Immature natural killer cell (primary cell): ENCODE measurements around the gene DUOXA1. TPM values are rescaled to one million over a fixed set of nuclear protein-coding genes. Genes with fewer than 3 reads are reported as not detected.
A peak's percentile ranks its signal among the peaks of the same experiment; 100 is the strongest.

Experiments used
- DNase-seq, 3 donors: peaks; one replicate each; pipeline ENCODE4 v3.0.0; 2022; ENCODE audit warnings: mixed read lengths in 1 of 3
- H3K27ac Mint-ChIP-seq, 6 donors: one replicate each; pipeline ENCODE4 v1.8.0; 2020; ENCODE audit warnings: mixed read lengths in 6 of 6, mild to moderate bottlenecking in 5 of 6, inconsistent platforms in 4 of 6, moderate library complexity in 3 of 6
- H3K27me3 Mint-ChIP-seq, 3 donors: one replicate each; pipeline ENCODE4 v1.8.0; 2020 to 2021; ENCODE audit warnings: low read depth in 3 of 3, mild to moderate bottlenecking in 3 of 3, mixed read lengths in 3 of 3, moderate library complexity in 3 of 3, inconsistent platforms in 1 of 3
- H3K36me3 Mint-ChIP-seq, 3 donors: one replicate each; pipeline ENCODE4 v1.8.0; 2020; ENCODE audit warnings: mixed read lengths in 3 of 3, inconsistent platforms in 2 of 3, mild to moderate bottlenecking in 2 of 3
- H3K4me1 Mint-ChIP-seq, 2 donors: one replicate each; pipeline ENCODE4 v1.8.0; 2020; ENCODE audit warnings: inconsistent platforms in 2 of 2, mild to moderate bottlenecking in 2 of 2, mixed read lengths in 2 of 2, moderate library complexity in 1 of 2
- H3K4me3 Mint-ChIP-seq, 5 donors: one replicate each; pipeline ENCODE4 v1.8.0; 2020; ENCODE audit warnings: mild to moderate bottlenecking in 5 of 5, mixed read lengths in 5 of 5, inconsistent platforms in 3 of 5, moderate library complexity in 3 of 5
- H3K9me3 Mint-ChIP-seq, 6 donors: one replicate each; pipeline ENCODE4 v1.8.0; 2020; ENCODE audit warnings: mild to moderate bottlenecking in 6 of 6, mixed read lengths in 6 of 6, inconsistent platforms in 4 of 6, moderate library complexity in 3 of 6
- polyA plus RNA-seq, 3 donors: library from polyadenylated mRNA; unstranded; fragments of 300-500 nt; fragmentation: Illumina TruSeq; gene quantifications; one replicate each; pipeline ENCODE4 v1.2.3, GENCODE V29; 2021

DUOXA1 gene
- polyA plus RNA-seq, 3 donors from 2014 or later, result not detected

DNA sequence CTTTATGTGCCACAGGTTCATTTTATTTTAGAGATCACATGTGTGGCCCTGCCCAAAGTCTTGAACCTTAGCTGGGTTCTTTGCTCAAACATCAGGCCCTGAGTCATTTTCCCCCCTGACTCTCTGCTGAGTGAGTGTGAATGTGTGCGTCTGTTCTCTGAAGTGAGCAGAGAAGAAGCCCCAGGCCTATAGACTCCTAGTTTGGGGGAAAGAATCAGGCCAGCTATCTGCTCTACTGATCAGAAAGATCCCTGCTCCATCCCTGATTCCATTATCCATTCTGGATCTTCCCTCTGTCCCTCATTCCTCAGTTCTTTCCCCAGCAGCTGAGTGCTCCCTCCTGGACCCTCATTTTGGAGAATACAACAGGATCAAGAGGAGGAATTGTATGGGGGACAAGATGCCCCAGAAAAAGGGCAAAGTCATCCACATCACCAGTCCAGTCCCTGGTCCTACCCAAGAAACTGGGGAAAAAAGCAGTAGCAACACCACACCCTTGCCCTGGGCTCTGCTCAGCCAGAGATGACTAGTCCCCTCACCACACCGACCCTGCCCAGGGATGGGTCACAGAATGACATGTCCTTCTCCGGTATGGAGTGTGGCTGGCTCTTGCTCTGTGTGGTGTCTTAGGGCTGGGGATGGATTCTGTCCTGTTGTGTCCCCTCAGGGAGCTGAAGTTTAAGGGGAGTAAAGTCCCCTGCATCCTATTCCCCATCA, 3.3 kb upstream of the DUOXA1 start:
- H3K27me3 Mint-ChIP-seq, result peaks cover 16 to 32% (median 29%) of the 10 kb centered on the region in 3 donors
- H3K36me3 Mint-ChIP-seq, result no peaks in the 10 kb centered on the region
- no peaks in the 10 kb centered on the region for H3K9me3 Mint-ChIP-seq
- DNase-seq, result no peak
- no peak overlapping the region for H3K27ac Mint-ChIP-seq
- no peak overlapping the region for H3K4me3 Mint-ChIP-seq
- H3K4me1 Mint-ChIP-seq, result peaks cover 8 to 13% of the 10 kb centered on the region in 2 donors

DNA sequence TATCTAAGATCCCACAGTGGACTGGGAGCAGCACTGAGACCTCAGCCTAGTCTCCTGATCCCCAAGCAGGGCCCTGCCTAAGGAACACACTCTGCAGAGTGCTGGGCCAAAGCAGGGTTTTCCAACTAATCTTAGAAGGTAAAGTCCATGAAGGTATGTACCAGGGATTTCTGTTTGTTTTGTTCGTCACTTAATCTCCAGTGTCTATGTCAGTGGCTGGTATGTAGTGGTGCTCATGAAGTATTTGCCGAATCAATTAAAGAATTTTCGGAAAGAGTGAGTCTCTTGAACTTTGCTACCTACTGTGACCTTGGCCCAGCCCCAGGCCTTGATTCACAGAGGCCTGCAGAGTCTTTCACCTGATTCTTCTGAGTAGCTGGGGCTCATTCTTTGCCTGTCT, 1.8 kb upstream of the DUOXA1 start:
- DNase-seq, result no peak
- Mint-ChIP-seq H3K27me3 (peaks cover 19 to 38% (median 32%) of the 10 kb centered on the region in 3 donors), H3K9me3 (no peaks in the 10 kb centered on the region), H3K36me3 (no peaks in the 10 kb centered on the region), H3K4me3 (no peak overlapping the region), H3K27ac (no peak overlapping the region), H3K4me1 (peaks cover 8 to 12% of the 10 kb centered on the region in 2 donors)

DNA sequence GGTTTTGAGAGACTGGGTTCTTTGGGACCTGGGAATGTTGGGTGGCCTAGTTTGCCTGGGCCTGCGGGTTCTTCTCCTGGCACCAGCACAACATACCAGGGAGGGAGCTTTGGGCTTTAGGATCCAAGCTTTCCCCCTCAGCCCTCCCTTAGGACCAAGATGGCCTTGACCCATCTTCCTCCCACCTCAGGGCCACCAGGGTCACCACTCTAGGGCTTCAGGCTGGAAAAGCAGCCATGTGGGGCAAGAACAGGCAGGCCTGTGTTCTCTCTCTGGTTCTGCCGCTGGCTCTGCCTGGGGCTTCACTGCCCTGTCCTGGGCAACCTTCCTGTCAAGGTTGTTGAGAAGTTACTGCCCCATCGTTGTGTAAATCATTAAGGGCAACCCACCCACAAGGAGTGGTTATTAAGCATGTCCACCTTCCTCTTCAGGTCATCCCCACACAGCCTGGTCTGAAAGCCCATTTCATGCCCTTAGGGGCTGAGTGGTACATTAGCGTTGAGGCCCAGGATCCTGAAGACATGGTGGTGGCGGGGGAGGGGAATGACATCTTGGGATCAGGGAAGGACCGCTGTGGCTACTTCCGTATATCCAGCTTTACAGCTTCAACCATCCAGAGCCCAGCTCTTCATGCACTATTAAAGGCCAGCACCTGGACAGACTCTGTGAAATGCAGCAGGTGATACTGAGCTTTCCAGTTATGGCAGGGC, 767 bp upstream of the DUOXA1 start:
- no peaks in the 10 kb centered on the region for H3K9me3 Mint-ChIP-seq
- DNase-seq, result no peak
- no peaks in the 10 kb centered on the region for H3K36me3 Mint-ChIP-seq
- no peak overlapping the region for H3K4me3 Mint-ChIP-seq
- H3K27me3 Mint-ChIP-seq, result peaks cover 18 to 36% (median 26%) of the 10 kb centered on the region in 3 donors
- peaks cover 7 to 8% of the 10 kb centered on the region in 2 donors for H3K4me1 Mint-ChIP-seq
- no peak overlapping the region for H3K27ac Mint-ChIP-seq

DNA sequence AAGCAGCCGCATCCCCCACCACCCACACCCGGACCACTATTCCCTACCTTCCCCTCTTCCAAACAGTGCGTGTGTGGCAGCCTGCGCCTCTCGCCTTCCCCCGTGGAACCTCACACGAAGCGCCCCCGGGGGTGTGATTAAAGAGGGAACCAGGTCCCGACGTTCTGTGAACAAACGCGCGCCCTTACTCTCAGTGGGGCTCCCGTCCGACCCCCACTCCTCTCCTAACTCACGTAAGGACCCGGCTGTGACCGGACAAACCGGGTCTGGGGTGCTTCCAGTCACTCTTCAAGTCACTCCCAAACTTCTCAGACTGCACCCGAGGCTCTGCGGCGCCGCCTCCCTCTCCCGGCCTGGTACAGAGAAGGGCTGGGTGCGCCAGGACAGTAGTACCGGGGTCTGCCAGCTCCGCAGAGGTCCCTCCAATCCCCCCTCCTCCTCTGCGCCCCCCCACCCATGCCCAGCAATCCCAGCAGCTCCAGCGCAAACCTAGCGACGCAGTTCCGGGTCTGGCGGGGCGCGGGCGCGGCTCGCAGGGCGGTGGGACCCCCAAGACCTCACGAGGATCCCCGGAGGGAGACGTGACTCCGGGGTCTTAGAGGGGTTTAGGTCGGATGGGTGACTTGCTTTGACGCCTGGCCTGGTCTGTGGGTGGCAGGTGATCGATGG, 574 bp downstream of the DUOXA1 start:
- Mint-ChIP-seq H3K27ac (no peak overlapping the region), H3K4me1 (no peaks in the 10 kb centered on the region), H3K27me3 (peaks cover 21 to 34% (median 22%) of the 10 kb centered on the region in 3 donors), H3K36me3 (no peaks in the 10 kb centered on the region), H3K9me3 (no peaks in the 10 kb centered on the region), H3K4me3 (no peak overlapping the region)
- DNase-seq, result no peak

DNA sequence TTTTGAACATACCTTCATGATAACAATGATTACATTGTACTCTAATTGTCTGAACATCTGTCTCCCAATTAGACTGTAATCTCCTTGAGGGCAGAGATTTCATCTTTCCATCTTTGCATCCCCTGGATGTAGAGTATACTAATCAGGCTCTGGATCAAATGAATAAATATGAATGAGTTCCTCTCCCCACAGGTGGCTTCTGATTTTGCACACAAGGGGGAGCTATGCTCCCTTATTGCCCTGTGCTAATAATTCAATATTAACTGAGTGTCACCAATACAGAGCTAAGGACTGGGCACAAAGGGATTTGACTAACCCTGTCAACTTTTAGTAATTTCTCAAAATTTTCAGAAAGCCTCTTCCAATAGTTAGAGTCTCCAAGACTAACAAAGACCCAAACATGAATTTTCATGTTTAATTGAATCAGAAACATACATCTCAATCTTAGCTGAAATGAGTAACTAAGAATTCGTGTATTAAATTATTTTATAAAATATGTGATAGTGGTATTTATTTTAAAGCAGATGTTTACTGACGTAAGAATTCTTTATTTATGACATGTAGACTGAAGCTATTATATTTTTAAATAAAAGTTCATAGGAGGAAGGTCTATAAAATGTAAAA, 3.0 kb downstream of the DUOXA1 start:
- DNase-seq, result peak; percentile 33 to 40 (median 38)

DNA sequence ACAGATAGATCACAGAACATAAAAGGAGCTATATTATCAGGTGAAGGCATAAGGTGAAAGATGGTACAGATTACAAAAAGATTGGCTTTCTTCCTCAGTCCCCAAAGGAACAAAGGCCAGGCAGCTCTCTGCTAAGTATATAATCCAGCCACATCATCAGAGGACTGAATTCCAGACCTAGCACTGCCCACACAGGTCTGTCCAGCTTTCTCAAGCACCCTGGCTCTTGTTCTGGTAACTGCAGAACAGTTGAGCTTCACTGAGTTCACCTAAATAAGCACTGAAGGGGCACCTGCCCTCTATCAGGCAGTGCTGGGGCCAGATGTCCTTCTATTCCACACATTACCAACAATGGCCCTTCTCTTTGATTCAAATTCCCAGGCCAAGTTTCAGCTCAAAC, 6.3 kb downstream of the DUOXA1 start:
- DNase-seq, result no peak
- Mint-ChIP-seq H3K27me3 (peaks cover 9 to 23% (median 14%) of the 10 kb centered on the region in 3 donors), H3K36me3 (no peaks in the 10 kb centered on the region), H3K4me3 (no peak overlapping the region), H3K27ac (no peak overlapping the region), H3K4me1 (no peaks in the 10 kb centered on the region), H3K9me3 (no peaks in the 10 kb centered on the region)

More for the DNA sequence above, 3.0 kb downstream of the DUOXA1 start:
- no peak overlapping the region for H3K4me3 Mint-ChIP-seq
- no peaks in the 10 kb centered on the region for H3K4me1 Mint-ChIP-seq
- peaks cover 14 to 24% (median 18%) of the 10 kb centered on the region in 3 donors for H3K27me3 Mint-ChIP-seq
- no peaks in the 10 kb centered on the region for H3K9me3 Mint-ChIP-seq
- H3K36me3 Mint-ChIP-seq, result no peaks in the 10 kb centered on the region
- no peak overlapping the region for H3K27ac Mint-ChIP-seq

DNA sequence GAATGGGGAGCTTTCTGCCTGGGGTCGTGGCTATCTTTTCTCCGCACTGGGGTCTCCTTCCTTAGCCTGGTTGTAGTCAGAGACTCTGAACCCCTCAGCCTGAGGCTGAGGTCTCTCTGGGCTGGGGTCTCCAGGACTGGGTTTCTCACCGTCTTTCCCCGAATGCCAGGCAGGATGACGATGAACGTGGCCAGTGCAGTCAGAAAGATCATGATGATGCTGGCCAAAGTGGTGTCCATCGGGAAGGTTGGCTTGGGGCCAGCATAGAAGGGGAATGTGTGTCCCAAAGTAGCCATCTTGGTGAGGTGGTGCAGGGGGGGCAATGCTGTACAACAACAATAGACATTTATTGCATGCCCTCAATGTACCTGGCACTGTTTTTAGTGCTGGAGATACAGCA, 7.0 kb downstream of the DUOXA1 start:
- no peak for DNase-seq
- peaks cover 5 to 6% of the 10 kb centered on the region in 2 donors for H3K4me1 Mint-ChIP-seq
- H3K36me3 Mint-ChIP-seq, result no peaks in the 10 kb centered on the region
- H3K27me3 Mint-ChIP-seq, result peaks cover 7 to 22% (median 18%) of the 10 kb centered on the region in 3 donors
- no peak overlapping the region for H3K4me3 Mint-ChIP-seq
- H3K27ac Mint-ChIP-seq, result no peak overlapping the region
- H3K9me3 Mint-ChIP-seq, result no peaks in the 10 kb centered on the region

DNA sequence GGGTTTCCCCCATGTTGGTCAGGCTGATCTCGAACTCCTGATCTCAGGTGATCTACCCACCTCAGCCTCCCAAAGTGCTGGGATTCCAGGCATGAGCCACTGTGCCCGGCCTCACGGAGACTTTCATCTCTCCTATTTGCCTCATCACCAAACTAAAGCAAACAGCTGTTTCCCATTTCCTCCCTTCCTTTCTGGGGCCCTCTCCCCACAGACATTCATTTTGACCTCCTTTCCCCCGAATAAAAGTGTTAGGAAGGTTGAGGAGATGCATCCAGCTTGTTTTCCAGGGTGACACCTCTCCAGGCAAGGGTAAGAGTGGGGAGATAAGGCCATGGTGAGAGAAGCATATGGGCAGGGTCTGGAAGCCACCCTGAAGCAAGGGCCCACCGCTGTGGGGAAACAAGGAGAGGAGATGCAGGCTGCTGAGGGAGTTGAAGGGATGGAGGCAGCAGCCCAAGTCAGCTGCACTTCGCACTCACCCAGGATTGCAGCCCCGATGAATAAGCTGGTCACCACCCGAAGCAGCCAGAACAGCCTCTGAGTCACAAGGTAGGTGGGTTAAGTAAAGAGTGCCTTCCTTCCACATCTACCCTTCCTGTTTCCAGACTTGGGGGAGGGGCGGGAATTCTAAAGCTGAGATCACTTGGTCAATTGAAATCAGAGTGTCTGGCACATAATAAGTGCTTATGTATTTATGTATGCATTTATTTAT, 7.8 kb downstream of the DUOXA1 start:
- no peak for DNase-seq
- Mint-ChIP-seq H3K4me1 (peaks cover 11 to 14% of the 10 kb centered on the region in 2 donors), H3K27ac (no peak overlapping the region), H3K9me3 (no peaks in the 10 kb centered on the region), H3K36me3 (no peaks in the 10 kb centered on the region), H3K27me3 (peaks cover 11 to 24% (median 18%) of the 10 kb centered on the region in 3 donors), H3K4me3 (no peak overlapping the region)

DNA sequence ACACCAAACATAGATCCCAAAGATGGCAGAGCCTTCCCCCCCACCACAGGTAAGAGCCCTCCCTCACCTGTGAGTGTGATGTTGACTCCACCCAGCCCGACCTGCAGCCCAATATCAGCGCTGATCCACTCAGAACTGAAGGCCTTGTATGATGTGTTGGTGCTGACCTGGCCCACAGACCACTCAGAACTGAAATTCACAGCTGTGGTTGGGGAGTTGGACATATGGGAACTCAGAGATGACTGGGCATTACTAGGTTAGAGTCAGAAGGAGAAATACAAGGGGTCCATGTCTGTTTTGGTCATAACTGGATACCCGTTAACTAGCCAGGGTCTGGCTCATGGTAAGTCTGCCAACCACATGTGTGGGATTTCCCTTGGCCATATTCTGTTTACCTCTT, 8.7 kb downstream of the DUOXA1 start:
- Mint-ChIP-seq H3K9me3 (no peaks in the 10 kb centered on the region), H3K27me3 (peaks cover 15 to 25% (median 18%) of the 10 kb centered on the region in 3 donors), H3K27ac (no peak overlapping the region), H3K4me3 (no peak overlapping the region), H3K4me1 (peaks cover 14 to 16% of the 10 kb centered on the region in 2 donors), H3K36me3 (no peaks in the 10 kb centered on the region)
- DNase-seq, result no peak

DNA sequence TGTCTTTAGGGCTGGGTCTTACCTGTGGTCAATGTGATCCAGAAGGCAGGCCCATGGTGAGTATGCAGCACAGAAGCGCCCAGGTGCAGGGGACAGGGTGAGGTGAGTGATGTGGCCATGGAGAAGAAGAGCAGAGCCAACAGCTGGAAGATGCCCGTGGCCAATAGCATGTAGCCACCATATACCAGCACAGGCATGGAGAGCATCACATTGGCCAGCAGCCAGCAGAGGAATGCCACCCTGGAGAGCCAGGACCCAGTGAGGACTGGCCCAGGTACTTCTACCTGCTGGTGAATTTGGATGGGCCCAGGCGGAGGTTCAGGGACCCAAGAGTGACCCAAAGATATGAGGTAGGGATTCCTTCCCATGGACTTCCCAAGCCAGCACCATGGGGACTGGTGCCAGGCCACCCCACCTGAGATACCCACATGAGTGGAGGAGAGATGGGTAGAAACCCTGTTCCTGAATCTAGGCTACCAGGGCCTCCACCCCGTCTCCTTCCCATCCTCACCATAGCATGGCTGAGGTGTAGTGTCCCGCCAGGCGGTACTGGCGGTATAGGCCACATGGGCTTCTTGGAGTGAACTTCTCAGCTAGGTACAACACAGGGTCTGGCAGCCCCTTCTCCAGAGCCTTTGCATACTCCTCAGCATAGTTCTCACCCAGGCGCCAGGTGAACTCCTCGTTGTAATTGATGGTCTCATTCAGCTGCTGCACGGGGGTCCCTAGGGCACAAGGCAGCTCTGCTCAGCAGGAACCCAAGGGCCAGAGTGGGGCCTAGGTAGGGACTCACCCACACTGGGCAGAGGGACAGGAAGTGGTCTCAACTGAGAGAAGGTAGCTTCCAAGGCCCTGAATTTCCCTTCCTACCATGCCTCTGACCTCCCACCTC, 9.4 kb downstream of the DUOXA1 start:
- no peak overlapping the region for H3K27ac Mint-ChIP-seq
- no peak for DNase-seq
- peaks cover 16 to 24% (median 22%) of the 10 kb centered on the region in 3 donors for H3K27me3 Mint-ChIP-seq
- peaks cover 14 to 16% of the 10 kb centered on the region in 2 donors for H3K4me1 Mint-ChIP-seq
- H3K36me3 Mint-ChIP-seq, result no peaks in the 10 kb centered on the region
- H3K9me3 Mint-ChIP-seq, result no peaks in the 10 kb centered on the region
- no peak overlapping the region for H3K4me3 Mint-ChIP-seq

DNA sequence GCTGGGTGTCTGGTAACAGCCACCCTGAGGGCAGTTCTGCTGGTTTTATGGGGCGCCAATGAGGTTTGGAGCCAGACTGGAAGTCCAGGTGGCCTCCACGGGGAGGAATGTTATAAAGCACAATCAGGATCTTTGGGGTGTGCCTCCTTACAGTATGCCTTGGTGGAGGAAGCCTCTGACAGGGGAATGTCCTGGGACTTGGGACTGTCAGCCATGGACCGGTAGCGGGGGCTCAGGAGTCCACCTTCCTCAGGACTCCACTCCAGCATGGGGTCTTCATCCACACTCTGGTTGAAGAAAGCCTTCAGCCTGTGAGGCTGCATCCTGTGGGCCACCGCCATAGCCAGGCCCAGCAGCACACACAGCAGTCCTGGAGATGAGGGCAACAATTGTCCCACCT, 10.7 kb downstream of the DUOXA1 start:
- Mint-ChIP-seq H3K9me3 (no peaks in the 10 kb centered on the region), H3K27ac (no peak overlapping the region), H3K27me3 (peaks cover 16 to 28% (median 26%) of the 10 kb centered on the region in 3 donors), H3K4me1 (peaks cover 14 to 16% of the 10 kb centered on the region in 2 donors), H3K36me3 (no peaks in the 10 kb centered on the region), H3K4me3 (no peak overlapping the region)
- no peak for DNase-seq

DNA sequence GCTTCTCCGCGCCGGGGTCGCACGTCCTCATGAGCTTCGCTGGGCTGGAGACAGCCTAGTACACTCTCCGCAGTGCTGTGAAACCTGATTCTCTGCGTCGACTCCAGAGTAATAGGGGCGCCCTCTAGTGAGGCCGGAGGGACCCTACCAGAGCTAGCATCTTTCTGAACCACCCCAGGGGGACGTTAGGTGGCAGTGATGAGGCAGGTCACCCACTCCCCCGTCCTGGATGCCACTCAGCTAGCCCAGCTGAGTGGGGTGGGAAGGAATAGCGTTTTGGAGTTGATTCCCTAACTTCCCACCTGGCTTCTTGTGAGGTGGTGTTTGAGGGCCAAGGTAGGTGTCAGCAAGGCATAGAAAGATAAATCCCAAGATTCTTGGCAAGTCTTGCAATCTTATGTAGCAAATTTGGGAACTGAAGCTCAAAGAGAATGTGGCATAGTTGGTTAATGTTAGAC, 11.5 kb downstream of the DUOXA1 start:
- Mint-ChIP-seq H3K4me3 (peak overlapping the region; percentile 74 to 91 (median 83)), H3K4me1 (peaks cover 14 to 16% of the 10 kb centered on the region in 2 donors), H3K27me3 (peaks cover 14 to 31% (median 26%) of the 10 kb centered on the region in 3 donors), H3K36me3 (no peaks in the 10 kb centered on the region), H3K27ac (no peak overlapping the region), H3K9me3 (no peaks in the 10 kb centered on the region)
- peak; percentile 68 to 74 (median 73) for DNase-seq
